Measurements from ENCODE around the gene CPSF6. TPM values are rescaled to one million over a fixed set of nuclear protein-coding genes. Genes with fewer than 3 reads are reported as not detected.

The CPSF6 gene
- total and polyA plus RNA-seq, 2 donors from 2014 or later = 21.0 to 57.3 TPM

GRCh38 chr12:69254046-69254445 is 14.7 kb downstream of the CPSF6 start:
- H3K27me3 ChIP-seq (ENCODE audit: control insufficient read depth, insufficient read depth, low read length) = no peaks in the 10 kb centered on the region
- H3K4me3 ChIP-seq (ENCODE audit: low read length in 3 of 3) = no peak overlapping the region
- intact Hi-C loops (cut with DNase I) = no loop called here
- DNase-seq (peak in 2 of 5 donors; percentile 33 to 40), FAIRE-seq (no peak)
- no peak overlapping the region for H3K27ac ChIP-seq (ENCODE audit: low read depth in 2 of 2, low read length in 2 of 2)
- peaks cover 7 to 29% (median 15%) of the 10 kb centered on the region in 3 donors for H3K36me3 ChIP-seq (ENCODE audit: control insufficient read depth in 2 of 3, insufficient read depth in 3 of 3, low read length in 3 of 3)
- H3K4me1 ChIP-seq (ENCODE audit: control insufficient read depth in 2 of 3, insufficient read depth in 2 of 3, low read depth in 1 of 3, low read length in 3 of 3) = no peaks in the 10 kb centered on the region
- no peaks in the 10 kb centered on the region for H3K9me3 ChIP-seq (ENCODE audit: control insufficient read depth in 2 of 3, insufficient read depth in 1 of 3, low read length in 3 of 3)
- TF ChIP-seq CTCF (IDR thresholded peaks at IDR 0.05; ENCODE audit: borderline replicate concordance, extremely low read depth, insufficient read depth) = peak; percentile 43
- H3K9ac ChIP-seq (ENCODE audit: low read length in 3 of 3) = no peak overlapping the region

GRCh38 chr12:69254862-69255261 is 15.5 kb downstream of the CPSF6 start:
- Histone ChIP-seq H3K9me3 (ENCODE audit: control insufficient read depth in 2 of 3, insufficient read depth in 1 of 3, low read length in 3 of 3) (no peaks in the 10 kb centered on the region), H3K4me1 (ENCODE audit: control insufficient read depth in 2 of 3, insufficient read depth in 2 of 3, low read depth in 1 of 3, low read length in 3 of 3) (no peaks in the 10 kb centered on the region), H3K9ac (ENCODE audit: low read length in 3 of 3) (no peak overlapping the region), H3K36me3 (ENCODE audit: control insufficient read depth in 2 of 3, insufficient read depth in 3 of 3, low read length in 3 of 3) (peaks cover 14 to 36% (median 21%) of the 10 kb centered on the region in 3 donors), H3K27ac (ENCODE audit: low read depth in 2 of 2, low read length in 2 of 2) (no peak overlapping the region), H3K27me3 (ENCODE audit: control insufficient read depth, insufficient read depth, low read length) (no peaks in the 10 kb centered on the region), H3K4me3 (ENCODE audit: low read length in 3 of 3) (no peak overlapping the region)
- intact Hi-C loops (cut with DNase I) = no loop called here
- DNase-seq (no peak), FAIRE-seq (no peak)
- no peak for TF ChIP-seq CTCF (IDR thresholded peaks at IDR 0.05; ENCODE audit: borderline replicate concordance, extremely low read depth, insufficient read depth)

- DNase-seq = no peak
- peaks cover 27 to 61% (median 31%) of the 10 kb centered on the region in 3 donors for H3K36me3 ChIP-seq (ENCODE audit: control insufficient read depth in 2 of 3, insufficient read depth in 3 of 3, low read length in 3 of 3)
These were observed 19.3 kb downstream of the CPSF6 start for GRCh38 chr12:69258655-69259054.

More at GRCh38 chr12:69258655-69259054, 19.3 kb downstream of the CPSF6 start:
- Histone ChIP-seq H3K4me3 (ENCODE audit: low read length in 3 of 3) (no peak overlapping the region), H3K27ac (ENCODE audit: low read depth in 2 of 2, low read length in 2 of 2) (no peak overlapping the region), H3K9me3 (ENCODE audit: control insufficient read depth in 2 of 3, insufficient read depth in 1 of 3, low read length in 3 of 3) (no peaks in the 10 kb centered on the region), H3K27me3 (ENCODE audit: control insufficient read depth, insufficient read depth, low read length) (no peaks in the 10 kb centered on the region), H3K9ac (ENCODE audit: low read length in 3 of 3) (no peak overlapping the region), H3K4me1 (ENCODE audit: control insufficient read depth in 2 of 3, insufficient read depth in 2 of 3, low read depth in 1 of 3, low read length in 3 of 3) (no peaks in the 10 kb centered on the region)
- no peak for FAIRE-seq
- intact Hi-C loops (cut with DNase I) = no loop called here
- no peak for TF ChIP-seq CTCF (IDR thresholded peaks at IDR 0.05; ENCODE audit: borderline replicate concordance, extremely low read depth, insufficient read depth)
